HG03571 (cell line): ENCODE results near the gene LIN9.

Experiments used
- ATAC-seq: cut with Tn5 transposase; IDR thresholded peaks from one replicate; pipeline ENCODE4 v1.9.1; 2021; ENCODE audit not compliant: unreplicated experiment

The LIN9 gene

DNA sequence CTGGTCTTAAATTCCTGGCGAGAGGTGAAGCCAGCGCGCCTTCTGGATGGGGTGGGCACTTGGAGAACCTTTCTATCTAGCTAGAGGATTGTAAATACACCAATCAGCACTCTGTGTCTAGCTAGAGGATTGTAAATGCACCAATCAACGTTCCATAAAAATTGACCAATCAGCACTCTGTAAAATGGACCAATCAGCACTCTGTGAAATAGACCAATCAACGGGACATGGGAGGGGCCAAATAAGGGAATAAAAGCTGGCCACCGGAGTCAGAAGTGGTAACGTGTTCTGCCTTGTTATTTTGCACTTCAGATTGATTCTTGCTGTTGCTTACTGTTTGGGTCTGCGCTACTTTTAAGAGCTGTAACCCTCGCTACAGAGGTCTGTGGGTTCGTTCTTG is 12.0 kb upstream of the LIN9 start:
- no peak for ATAC-seq

- ATAC-seq = no peak
Measured at GRCh38 chr1:226318471-226318870, 9.5 kb upstream of the LIN9 start.

GRCh38 chr1:226314055-226314454 is 5.1 kb upstream of the LIN9 start:
- no peak for ATAC-seq

- no peak for ATAC-seq
Measured at GRCh38 chr1:226312065-226312464, 3.1 kb upstream of the LIN9 start.

- no peak for ATAC-seq
Measured at GRCh38 chr1:226311376-226311775, 2.4 kb upstream of the LIN9 start.

DNA sequence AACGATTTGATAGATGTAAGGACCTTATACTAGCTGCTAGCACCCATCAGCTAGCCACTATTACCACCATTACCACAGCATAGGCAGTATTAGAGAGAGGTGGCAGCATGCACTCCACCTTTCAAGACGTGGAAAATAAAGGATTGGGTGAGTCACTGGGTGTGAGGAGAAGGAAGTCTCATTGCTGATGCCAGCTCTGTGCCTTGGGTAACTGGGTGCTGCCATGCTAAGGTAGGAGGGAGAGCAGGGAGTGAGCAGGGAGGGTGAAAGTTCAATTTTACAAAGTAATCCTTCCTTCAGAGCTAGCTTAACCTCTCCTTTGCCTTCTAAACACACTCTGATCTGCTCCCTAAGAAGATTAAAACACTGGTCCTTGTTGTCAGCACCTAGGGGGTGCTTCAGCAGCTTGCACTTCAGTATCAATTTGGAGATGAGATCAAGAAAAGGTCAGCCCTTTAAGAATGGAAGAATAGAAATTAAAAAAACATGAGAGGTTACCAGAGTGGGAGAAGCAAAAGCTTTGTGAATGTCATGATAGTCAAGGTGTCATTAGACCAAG is 1.8 kb upstream of the LIN9 start:
- no peak for ATAC-seq

- ATAC-seq = no peak
Measured at GRCh38 chr1:226310245-226310540, 1.2 kb upstream of the LIN9 start.

GRCh38 chr1:226309398-226310244 is 657 bp upstream of the LIN9 start:
- peak; percentile 45 for ATAC-seq

DNA sequence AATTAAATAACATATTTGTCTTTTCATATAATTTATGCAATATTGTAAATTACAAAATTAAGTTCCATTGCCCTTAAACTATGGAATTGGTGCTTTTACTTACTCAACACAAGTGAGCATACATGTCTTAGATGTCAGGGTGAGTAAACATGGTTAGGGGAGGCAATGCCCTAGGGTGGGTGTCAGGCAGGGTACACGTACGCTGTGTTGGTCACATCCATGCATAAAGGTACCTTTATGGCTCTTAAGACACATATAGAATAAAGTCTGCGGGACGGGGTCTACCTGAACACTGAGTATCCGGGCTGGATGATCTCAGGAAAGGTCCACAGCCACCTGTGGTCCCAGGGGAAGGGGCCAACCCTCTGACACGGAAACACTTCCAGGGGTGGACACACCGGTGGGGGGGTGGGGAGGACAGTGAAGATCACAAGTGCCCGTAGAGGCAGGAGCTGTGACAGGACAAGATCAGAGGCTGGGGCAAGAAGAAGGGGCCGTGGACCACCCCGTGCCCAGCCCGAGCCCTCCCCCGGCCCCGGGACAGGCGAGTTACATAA is 720 bp downstream of the LIN9 start:
- peak; percentile 22 for ATAC-seq

DNA sequence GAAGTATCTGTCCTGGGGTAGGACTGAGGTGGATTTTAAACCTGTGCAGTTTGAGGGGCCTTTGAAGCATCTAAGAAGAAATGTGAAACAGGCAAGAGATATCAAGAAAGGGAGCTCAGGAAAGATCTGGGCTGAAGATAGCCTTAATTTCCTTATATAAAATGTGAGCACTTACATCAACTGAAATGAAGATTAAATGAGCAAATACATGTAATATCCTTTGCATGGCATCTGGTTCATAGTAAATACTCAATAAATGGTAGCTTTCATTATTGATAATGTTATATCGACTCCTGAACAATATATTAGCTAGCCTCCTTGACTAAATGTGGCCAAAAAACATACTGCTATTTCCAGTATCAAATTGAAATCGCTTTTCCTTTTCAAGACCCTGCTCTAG is 2.5 kb downstream of the LIN9 start:
- no peak for ATAC-seq

- ATAC-seq = no peak
Measured at GRCh38 chr1:226305184-226305583, 3.8 kb downstream of the LIN9 start.

DNA sequence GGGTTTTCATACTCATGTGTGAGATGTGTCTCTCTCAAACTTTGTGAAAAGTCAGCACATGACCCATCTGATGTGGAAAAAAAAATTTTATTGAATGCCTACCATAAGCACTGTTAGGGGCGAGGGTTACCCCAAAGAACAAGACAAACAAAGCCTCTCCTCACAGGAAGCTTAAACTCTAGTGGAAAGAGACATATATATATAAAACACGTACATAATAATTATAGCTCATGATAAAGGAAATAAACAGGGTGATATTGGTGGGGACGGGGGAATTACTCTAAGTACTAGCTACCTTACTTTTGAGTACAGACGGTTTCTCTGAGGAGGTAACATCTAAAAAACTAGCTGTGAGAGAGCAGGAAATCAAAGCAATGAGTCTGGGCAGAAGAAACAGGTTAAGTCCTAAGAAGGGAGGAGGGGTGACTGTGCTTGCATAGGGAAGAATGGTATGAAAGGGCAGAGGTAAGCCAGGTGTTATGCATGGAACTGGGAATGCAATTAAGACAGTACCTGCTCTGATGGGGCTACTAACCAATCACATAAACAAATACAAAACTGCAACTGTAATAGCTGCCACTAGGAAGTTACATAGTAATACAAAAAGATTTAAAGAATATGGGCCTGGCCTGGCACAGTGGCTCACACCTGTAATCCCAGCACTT is 4.5 kb downstream of the LIN9 start:
- ATAC-seq = no peak

DNA sequence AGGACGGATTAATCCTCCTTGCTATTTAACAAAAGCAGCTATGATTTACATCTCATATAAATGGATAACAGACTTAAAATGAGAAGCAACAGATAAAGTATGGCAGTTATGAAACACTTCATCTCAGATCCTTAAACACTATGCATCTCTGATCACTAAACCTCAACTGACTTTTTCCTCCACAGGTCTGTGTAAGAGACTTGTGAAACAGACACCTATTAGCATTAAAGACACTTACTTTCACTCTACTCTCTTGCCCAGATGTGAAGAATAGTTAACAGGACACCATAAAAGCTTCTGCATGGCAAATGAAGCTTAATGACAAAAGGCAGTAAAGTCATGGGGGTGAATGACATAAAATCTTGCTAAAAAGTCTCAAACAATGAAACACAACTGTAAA is 6.2 kb downstream of the LIN9 start:
- no peak for ATAC-seq

DNA sequence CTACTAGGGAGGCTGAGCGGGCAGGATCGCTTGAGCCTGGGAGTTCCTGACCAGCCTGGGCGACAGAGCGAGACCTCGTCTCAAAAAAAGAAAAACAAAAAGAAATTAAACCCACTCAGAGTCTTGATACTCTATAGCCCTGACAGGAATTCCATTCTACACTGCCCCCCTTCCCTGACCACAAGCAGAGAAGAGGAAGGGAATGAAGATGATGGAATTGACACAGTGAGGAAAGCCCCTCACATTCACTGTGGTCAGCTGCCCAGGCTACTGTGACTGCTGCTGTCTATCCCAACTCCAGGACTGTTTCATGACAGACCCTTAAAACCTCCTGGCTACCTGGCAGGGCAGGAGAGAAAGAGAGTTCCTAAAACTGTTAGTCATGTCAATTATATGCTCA is 12.1 kb downstream of the LIN9 start:
- no peak for ATAC-seq

GRCh38 chr1:226293553-226293920 is 15.4 kb downstream of the LIN9 start:
- no peak for ATAC-seq

- ATAC-seq = no peak
Measured at GRCh38 chr1:226292874-226293552, 16.0 kb downstream of the LIN9 start.

DNA sequence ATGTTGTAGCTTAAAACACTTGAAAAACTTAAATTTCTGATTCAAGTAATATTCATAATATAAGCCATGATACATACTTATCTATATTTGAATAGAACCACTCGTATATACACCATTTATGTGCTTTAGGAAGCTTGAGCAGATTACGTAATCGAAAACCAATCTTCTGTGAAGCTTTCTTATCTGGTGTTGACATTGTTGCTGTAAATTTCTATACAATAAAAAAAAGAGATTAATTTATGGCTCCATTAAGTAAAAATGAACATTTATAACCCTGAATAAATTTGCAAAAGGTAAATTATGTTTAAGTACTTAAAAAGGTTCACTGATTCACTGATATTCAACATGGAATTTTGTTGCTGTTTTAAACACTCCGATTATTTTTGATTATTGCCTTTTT is 21.4 kb downstream of the LIN9 start:
- no peak for ATAC-seq

- no peak for ATAC-seq
Measured at GRCh38 chr1:226281058-226281457, 27.9 kb downstream of the LIN9 start.

DNA sequence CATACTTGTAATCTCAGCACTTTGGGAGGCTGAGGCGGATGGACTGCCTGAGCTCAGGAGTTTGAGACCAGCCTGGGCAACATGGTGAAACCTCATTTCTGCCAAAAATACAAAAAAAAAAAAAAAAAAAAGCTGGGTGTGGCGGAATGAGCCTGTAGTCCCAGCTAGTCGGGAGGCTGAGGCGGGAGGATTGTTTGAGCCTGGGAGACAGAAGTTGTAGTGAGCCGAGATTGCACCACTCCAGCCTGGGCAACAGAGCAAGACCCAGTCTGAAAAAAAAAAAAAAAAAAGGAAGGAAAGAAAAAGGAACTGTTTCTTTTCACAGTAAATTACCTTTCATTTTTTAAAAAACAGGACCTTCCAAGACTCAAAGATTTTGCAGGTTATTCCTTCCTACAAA is 29.5 kb downstream of the LIN9 start:
- no peak for ATAC-seq

DNA sequence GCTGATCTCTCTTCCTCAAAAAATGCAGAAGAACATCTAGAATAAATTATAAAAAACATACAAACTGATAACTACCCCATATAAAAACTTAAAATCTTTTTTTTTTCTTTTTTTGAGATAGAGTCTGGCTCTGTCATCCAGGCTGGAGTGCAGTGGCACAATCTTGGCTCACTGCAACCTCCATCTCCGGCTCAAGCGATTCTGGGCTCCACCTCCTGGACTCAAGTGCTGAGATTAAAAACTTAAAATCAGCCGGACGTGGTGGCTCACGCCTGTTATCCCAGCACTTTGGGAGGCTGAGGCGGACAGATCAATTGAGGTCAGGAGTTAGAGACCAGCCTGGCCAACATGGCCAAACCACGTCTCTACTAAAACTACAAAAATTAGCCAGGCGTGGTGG is 31.1 kb downstream of the LIN9 start:
- ATAC-seq = no peak

DNA sequence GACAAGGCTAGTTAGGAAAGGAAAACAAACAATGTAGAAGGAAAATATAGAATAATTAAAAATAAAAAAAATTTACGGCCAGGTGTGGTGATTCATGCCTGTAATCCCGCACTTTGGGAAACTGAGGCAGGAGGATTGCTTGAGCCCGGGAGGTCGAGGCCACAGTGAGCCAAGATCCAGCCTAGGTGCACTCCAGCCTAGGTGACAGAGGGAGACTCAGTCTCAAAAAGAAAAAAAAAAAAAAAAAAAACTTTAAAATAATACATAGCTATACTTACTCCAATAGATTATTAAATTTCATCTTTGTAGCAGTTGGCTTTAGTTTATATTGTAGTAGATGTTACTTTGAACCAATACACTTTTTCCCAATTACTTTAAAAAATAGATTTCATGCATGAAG is 32.0 kb downstream of the LIN9 start:
- no peak for ATAC-seq
